ENCODE data around the gene CENPO.

CENPO gene

GRCh38 chr2:24783641-24784040 is 9.6 kb upstream of the CENPO start:
- no peak for DNase-seq (ENCODE audit: extremely low spot score)
- no peak for TF ChIP-seq CTCF (IDR thresholded peaks at IDR 0.05; ENCODE audit: control extremely low read depth, extremely low read depth, low read depth, missing control alignments)
- CTCF ChIA-PET, result interaction anchor here (0.7 to 1.7 kb wide), 3 partner anchors 9 to 36 kb away, joined by 3 to 6 read pairs (median 3); no protein-coding TSS in a partner anchor
- POLR2A ChIA-PET, result no interaction called here

- TF ChIP-seq CTCF (IDR thresholded peaks at IDR 0.05; ENCODE audit: control extremely low read depth, extremely low read depth, low read depth, missing control alignments), result no peak
- ChIA-PET POLR2A (interaction anchor here (0.7 kb wide), 1 partner anchor 359 kb away, joined by 3 read pairs; no protein-coding TSS in a partner anchor), CTCF (no interaction called here)
- DNase-seq (ENCODE audit: extremely low spot score), result peak; percentile 31
Measured at GRCh38 chr2:24785671-24786321, 7.4 kb upstream of the CENPO start.

- POLR2A ChIA-PET, result no interaction called here
- DNase-seq (ENCODE audit: extremely low spot score), result no peak
- CTCF ChIA-PET, result interaction anchor here (1.2 to 1.4 kb wide), 2 partner anchors 15 to 19 kb away, joined by 3 read pairs; no protein-coding TSS in a partner anchor
- TF ChIP-seq CTCF (IDR thresholded peaks at IDR 0.05; ENCODE audit: control extremely low read depth, extremely low read depth, low read depth, missing control alignments), result no peak
Measured at GRCh38 chr2:24787532-24787931, 5.7 kb upstream of the CENPO start.

- ChIA-PET POLR2A (no interaction called here), CTCF (interaction anchor here (1.2 kb wide), 1 partner anchor 58 kb away, joined by 3 read pairs; no protein-coding TSS in a partner anchor)
- no peak for DNase-seq (ENCODE audit: extremely low spot score)
- no peak for TF ChIP-seq CTCF (IDR thresholded peaks at IDR 0.05; ENCODE audit: control extremely low read depth, extremely low read depth, low read depth, missing control alignments)
Measured at GRCh38 chr2:24788816-24789215, 4.4 kb upstream of the CENPO start.

- TF ChIP-seq CTCF (IDR thresholded peaks at IDR 0.05; ENCODE audit: control extremely low read depth, extremely low read depth, low read depth, missing control alignments), result no peak
- ChIA-PET POLR2A (interaction anchor here (0.7 kb wide), 1 partner anchor 296 kb away, joined by 6 read pairs; no protein-coding TSS in a partner anchor), CTCF (interaction anchor here (1.1 to 2.2 kb wide), 5 partner anchors 12 to 390 kb away, joined by 3 to 7 read pairs (median 4); no protein-coding TSS in a partner anchor)
- DNase-seq (ENCODE audit: extremely low spot score), result no peak
Measured at GRCh38 chr2:24791452-24791851, 1.8 kb upstream of the CENPO start.

- POLR2A ChIA-PET, result no interaction called here
- CTCF ChIA-PET, result interaction anchor here (1.1 to 2.2 kb wide), 6 partner anchors 13 to 383 kb away, joined by 3 to 7 read pairs (median 4); partner anchors contain the start of gene NCOA1
- DNase-seq (ENCODE audit: extremely low spot score), result no peak
- TF ChIP-seq CTCF (IDR thresholded peaks at IDR 0.05; ENCODE audit: control extremely low read depth, extremely low read depth, low read depth, missing control alignments), result no peak
Measured at GRCh38 chr2:24792542-24792873, 717 bp upstream of the CENPO start.
